ENCODE data around the gene GPRC5D.

The GPRC5D gene

DNA sequence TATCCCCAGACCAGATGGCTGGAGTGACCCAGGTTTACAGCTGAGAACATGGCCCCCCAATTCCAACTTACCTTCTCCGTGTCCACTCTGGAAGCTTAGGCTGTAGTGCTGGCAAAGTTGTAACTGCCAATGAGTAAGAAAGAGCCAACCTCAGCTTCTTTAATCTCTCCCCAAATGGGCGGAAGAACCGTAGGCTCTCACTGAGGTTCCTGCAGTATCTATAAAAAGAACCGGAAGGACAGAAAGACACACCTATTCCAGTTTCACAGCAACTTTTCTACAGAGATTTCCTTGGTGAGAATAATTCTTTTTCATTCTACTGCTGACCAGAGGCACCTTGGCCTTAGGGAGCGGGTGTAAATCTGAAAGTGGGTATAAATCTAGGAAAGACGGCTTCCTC, at the start of gene GPRC5D:
Gene GPRC5D, minus strand, starts transcription at position 135 of the 400 bp plus-strand sequence. CDS start 1,786 bp downstream, outside the sequence.
- no peak for DNase-seq (ENCODE audit: low read depth in 2 of 2)

DNA sequence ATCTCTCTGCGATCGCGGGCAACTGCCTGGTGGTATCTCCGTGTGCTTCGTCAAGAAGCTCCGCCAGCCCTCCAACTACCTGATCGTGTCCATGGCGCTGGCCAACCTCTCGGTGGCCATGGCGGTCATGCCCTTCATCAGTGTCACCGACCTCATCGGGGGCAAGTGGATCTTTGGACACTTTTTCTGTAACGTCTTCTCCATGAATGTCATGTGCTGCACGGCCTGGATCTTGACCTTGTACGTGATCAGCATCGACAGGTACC, 49.7 kb upstream of the GPRC5D start:
- no peak for DNase-seq (ENCODE audit: low read depth in 2 of 2)

DNA sequence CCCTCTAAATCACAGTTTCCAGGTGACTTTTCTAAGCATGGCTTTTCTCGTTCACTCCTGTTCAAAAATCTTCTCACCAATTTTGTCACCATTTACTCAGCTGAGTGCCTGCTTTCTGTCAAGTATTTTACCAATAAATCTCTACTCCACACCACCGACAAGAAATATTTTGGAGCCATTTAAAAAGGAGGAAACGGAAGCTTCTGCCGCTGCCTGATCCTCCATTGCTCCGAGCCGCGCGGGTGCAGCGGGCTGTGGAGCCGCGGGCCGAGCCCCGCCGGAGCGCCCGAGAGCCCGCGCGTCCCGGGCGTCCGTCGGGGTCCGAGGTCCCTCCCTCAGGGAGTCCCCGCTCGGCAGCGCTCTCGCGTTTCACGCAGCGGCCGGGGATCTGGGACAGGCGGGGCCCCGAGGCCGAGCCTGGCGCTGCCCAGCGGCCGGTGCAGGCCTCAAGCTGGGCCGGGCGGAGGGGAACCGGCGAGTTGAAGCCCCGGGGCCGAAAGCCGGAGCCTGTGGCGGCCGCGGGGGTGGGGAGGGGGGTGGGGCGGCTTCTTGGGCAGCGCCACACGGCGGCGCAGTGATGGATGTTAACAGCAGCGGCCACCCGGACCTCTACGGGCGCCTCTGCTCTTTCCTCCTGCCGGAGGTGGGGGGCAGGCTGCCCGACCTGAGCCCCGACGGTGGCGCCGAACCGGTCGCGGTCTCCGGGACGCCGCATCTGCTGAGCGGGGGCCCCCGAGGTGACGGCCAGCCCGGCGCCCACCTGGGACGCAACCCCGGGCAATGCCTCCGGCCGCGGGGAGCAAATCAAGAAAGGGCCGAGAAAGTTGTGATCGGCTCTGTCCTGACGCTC, 49.2 kb upstream of the GPRC5D start:
- DNase-seq (ENCODE audit: low read depth in 2 of 2) = no peak

DNA sequence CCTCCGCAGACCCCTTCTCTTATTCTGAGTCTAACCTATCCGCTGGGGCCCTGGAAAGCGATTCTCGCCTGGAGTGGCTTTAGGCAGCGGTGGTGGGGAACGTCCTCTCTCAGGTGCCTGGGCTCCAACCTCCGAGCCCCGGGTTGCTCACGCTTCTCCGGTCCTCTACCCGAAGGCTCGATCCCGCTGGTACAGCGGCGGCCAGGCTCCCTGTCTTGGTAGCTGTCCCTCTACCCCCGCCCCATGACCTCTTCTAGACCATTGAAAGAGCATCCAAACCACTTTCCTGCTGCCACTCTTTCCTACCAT, 48.6 kb upstream of the GPRC5D start:
- no peak for DNase-seq (ENCODE audit: low read depth in 2 of 2)

DNA sequence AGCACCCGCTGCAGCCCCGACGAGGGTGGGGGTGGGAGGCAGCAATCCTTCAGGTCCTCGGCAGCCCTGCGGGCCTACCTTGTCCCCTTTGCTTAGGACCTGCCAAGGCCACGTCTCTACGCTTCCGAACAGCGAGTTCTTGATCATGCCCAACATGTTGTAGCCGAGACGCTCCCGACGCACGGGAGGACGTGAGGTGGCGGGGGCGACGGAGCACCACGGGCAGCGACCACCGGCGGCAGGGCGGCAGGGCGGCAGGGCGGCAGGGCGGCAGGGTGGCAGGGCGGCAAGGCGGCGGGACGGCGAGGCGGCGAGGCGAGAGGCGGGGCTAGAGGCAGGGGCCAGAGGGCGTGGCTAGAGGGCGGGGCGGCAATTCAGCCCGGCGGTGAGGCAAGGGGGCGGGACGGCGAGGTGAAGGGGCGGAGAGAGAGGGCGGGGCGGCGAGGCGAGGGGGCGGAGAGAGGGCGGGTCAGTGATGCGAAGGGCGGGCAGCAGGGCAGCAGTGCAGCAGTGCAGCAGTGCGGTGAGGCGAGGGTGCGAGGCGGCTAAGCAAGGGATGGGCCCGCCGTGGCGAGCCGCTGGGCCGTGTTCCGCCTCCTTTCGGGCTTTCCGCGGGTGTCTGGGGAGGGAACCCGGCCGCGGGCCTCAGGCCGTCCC, 48.1 kb upstream of the GPRC5D start, which contains the start of gene HEBP1:
Gene HEBP1, minus strand, starts transcription at position 307 of the 657 bp plus-strand sequence. Its CDS starts 151 bp downstream, at position 156.
- peak; percentile 87 to 95 for DNase-seq (ENCODE audit: low read depth in 2 of 2)

DNA sequence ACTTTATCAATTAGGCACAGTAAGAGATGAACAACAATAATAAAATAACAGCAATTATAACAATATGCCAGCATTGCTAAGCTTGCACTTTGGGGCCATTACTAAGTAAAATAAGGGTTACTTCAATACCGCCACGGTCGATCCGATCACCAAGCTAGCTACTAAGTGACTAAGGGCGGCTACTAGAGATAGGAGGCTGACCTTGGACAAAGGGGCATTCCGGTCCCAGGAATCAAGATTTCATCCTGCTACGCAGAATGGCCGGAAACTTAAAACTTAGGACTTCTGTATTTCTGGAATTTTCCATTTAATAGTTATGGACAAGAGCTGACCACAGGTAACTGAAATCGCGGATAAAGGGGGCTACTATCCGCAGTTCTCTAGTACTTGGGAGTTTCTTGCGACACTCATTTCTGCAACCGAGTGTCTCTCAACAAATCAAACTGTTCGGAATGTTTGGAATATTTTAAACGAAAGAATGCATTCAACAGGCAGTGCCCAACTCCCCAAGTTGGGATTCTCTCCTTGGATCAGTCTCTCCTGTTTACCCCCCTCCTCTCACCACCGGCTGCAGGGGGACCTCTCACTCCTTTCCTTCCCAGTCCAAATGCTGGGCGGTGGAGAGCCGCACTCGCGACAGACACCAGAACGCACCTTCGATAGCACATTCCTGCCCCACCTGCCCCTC, 47.4 kb upstream of the GPRC5D start:
- DNase-seq (ENCODE audit: low read depth in 2 of 2) = no peak

DNA sequence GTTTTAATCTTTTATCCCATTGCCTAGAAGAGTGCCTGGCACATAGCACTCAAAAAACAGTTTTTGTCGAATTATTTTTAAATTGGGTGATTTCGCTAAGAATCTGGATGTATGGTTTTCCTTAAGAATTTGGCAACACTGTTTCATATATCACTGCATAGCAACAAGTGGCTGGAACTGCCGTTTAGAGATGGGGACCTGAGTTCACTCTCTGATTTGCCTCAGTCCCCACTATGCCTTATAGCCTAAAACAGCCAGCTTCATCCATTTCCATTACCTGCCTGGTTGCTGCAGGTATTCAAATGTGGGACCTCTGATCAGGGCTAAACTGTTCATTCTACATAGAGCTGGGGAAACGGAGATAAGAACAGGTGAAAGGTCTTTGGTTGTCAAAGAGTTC, 46.3 kb upstream of the GPRC5D start:
- no peak for DNase-seq (ENCODE audit: low read depth in 2 of 2)

DNA sequence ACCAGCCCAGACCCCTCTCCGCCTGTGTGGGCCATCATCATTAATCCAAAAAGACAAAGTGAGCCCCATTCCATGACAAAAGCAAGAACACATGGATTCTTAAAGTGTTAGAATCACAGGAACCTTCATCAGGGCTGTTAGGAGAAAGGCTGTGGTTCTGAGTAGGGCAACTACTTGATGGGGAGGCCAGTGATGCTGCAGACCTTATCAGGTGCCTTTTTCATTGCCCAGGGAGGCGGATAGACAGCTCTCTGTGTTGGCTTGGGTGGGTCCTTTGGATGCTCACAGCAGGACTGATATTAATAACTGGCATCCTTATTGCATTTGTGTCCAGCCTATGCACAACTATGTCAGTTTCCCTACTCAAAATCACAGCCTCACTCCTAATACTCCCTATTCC, 45.8 kb upstream of the GPRC5D start:
- DNase-seq (ENCODE audit: low read depth in 2 of 2) = no peak

DNA sequence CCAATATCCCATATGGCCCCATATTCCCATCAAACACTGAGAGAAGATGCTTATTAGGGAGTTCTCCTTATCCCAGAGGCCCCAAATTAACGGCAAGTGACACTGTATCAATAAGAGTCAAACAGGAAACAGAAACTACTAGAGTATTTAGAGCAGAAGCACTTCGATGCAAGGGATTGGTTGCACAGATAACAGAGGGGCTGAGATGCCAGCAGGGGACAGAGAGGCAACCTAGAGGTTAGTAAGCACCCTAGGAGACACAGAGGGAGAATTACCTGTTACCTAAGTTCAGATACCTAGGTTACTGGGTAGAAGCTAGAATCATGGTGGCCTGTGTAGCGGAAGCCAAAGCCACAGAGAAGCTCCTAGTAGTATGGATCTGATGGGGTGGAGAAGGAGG, 45.2 kb upstream of the GPRC5D start:
- no peak for DNase-seq (ENCODE audit: low read depth in 2 of 2)

DNA sequence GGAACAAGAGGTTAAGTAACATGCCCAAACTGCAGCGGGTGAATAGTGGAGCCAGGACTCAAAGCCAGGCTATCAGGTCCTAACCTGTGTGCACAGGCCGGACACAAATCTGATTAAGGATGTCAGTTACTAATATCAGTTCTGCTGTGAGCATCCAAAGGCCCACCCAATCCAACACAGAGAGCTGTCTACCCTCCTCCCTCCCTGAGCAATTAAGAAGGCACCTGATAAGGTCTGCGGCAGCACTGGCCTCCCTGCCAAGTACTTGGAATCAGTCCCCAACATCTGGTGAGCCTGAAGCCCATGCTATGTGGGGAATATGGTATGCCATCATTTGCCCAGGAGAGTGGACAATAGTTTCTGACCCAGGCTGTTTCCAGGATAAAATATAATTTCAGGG, 44.2 kb upstream of the GPRC5D start:
- DNase-seq (ENCODE audit: low read depth in 2 of 2) = no peak

DNA sequence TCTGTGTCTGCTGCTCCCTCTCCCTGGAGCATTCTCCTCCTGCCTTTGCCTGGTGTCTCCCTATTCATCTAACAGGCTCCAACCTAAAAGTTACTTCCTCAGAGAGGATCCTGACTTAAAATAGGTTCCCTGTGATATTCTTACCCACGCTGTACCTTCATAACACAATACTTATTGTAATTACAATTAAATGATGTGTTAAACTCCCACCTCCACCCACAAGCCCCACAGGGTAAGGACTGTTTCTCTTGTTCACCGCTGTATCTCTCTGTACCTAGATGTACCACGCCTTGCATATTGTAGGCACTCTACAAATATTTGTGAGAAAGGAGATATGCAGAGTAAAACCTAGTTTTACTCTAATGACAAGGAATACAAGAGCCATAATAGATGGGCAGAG, 43.1 kb upstream of the GPRC5D start:
- DNase-seq (ENCODE audit: low read depth in 2 of 2) = no peak

DNA sequence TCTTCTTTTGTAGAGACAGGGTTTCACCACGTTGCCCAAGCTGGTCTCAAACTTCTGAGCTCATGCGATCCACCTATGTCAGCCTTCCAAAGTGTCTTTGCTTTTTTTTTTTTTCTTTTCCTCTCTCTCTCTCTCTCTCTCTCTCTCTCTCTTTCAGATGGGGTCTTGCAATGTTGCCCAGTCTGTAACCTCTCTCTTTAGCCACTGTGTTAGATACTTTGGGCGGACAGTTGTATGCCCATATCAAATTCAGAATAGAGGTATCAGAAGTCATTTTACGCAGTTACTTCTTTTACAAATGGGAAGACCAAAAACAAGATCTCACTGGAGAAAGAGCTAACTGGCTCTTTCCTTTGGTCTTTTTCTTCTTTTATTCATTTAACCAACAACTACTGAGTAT, 41.4 kb upstream of the GPRC5D start:
- no peak for DNase-seq (ENCODE audit: low read depth in 2 of 2)

DNA sequence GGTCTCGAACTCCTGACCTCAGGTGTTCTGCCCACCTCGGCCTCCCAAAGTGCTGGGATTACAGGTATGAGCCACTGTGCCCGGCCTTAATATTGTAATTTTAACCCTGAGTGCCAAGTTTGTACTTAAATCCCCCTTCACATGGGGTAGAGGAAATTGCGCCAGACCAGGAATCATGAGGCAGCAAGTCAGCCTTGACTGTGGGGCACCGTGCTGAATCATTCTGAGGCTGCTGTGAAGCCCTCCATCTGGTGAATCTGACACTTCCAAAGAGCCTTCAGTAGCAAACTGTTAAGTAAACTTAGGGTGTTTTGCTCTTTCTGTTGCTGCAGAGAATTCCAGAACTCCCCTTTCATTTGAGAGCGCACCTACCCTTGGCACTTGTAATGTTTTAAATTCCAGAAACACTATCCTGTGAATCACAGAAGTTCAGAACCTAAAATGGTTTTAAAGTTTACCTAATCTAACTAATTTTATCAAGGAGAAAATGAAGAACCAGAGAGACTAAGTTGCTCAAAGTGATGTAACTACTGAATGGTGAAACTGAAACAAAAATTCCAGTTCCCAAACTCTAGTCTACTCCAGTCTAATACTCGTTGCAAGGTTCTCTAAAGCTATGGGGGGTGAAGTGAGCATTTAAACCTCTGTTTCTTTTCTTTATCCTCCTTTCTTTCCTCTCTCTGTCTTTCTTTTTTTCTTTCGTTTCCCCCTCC, 40.6 kb upstream of the GPRC5D start:
- no peak for DNase-seq (ENCODE audit: low read depth in 2 of 2)

DNA sequence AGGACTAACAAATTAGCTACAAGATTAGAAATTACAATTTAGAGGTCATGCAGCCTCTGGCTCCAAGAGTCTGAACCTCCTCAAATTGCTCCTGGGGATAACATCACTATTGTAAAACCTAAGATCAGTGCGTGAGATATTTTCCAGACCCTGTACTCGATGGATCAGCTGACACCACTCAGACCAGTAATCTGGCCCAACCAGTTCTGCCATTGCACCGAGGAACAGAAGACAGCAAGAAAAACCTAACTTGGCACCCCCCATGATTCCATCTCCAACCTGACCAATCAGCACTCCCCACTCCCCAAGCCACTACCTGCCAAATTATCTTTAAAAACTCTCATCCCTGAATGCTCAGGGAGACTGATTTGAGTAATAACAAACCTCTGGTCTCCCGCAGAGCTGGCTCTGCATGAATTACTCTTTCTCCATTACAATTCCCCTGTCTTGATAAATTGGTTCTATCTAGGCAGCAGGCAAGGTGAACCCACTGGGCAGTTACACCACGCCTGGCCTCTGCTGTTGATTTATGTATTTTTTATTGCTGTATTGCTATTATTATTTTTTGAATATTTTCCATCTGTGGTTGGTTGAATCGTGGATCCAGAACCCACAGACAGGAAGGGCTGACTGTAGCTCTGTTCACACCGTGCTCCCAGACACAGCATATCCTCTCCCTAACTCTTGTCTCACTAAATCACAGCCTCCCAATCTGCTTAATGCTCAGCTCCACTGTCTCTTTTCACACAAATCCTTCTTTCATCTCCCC, 38.9 kb upstream of the GPRC5D start:
- DNase-seq (ENCODE audit: low read depth in 2 of 2) = no peak

DNA sequence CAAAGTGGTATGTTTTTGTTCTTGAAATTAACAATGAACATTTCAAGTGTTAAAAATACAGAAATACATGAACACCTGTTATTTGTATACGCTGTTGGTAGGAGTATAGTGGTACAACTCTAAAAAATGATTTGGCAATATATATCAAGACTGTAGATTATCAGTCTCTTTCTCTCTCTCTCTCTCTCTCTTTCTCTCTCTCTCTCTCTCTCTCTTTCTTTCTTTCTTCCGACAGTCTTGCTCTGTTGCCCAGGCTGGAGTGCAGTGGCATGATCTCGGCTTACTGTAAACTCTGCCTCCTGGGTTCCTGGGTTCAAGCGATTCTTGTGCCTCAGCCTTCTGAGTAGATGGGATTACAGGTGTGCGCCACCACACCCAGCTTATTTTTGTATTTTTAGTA, 35.5 kb upstream of the GPRC5D start:
- DNase-seq (ENCODE audit: low read depth in 2 of 2) = no peak

DNA sequence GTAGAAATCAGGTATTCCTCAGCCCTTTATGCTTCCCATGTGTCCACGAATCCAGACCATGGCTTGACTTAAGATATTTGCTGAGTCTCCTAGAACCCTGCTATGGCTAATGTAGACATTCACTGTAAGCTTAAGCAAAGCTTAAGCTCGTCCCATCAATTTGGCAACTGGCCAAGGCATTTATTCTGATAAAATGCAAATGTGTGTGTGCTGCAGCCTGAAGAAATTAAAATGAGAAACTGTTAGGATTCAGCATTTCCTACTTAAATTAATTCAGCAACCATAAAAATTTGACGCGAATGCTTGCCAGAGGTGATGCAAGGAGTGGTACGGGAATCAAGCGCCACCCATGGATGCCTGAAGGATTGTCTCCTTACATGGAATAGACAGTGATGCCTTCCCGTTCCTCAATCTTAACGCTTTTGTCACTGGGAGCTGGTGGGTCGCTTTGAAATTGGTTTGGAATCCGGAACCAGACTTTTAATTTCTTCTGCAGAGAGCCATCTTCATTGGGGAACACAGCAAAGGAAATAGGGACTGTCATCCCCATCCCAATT, 34.9 kb upstream of the GPRC5D start:
- no peak for DNase-seq (ENCODE audit: low read depth in 2 of 2)

DNA sequence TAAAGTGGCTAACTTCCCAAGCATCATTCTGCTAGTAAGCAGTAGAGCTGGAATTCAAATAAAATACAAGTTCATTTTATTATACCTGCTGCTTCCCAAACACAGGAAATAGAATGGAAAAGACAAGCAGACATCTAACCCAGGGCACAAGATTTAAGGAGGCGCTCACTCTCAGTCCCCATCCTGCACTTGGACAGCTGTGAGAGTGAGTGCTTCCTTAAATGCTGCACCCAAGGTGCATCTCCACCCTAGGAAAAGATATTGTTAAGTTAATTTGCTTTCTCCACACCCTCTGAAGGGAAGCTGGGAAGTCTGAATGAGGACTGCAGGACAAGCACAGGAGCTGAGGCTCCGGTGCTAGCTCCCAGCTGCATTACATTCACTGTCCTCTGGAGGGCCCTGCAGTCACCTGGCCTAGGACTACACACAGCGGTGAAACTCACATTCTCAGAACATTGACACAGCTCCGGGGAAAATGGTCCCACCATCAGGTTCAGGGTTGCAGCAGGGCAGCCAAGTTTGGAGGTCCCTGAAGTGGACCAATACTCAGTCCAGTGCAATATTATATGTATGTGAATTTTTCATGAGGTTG, 33.9 kb upstream of the GPRC5D start:
- no peak for DNase-seq (ENCODE audit: low read depth in 2 of 2)

DNA sequence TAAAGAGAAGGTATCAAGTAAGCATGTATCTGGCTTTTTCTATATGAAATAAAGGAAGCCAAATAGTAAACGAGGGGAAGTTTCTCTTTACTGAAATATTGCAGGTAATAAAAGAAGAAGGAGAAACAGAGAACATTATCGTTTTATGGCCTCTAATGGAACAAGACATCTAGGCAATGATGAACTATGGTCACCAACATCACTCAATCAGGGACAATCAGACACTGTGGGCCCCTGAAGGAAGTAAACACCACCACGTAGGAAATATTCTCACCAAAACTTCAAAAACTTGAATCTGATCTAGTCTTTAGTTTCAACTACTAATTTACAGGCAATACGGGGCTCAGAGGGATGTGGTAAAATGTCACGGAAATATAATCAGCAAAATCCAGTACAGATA, 32.2 kb upstream of the GPRC5D start:
- DNase-seq (ENCODE audit: low read depth in 2 of 2) = no peak

DNA sequence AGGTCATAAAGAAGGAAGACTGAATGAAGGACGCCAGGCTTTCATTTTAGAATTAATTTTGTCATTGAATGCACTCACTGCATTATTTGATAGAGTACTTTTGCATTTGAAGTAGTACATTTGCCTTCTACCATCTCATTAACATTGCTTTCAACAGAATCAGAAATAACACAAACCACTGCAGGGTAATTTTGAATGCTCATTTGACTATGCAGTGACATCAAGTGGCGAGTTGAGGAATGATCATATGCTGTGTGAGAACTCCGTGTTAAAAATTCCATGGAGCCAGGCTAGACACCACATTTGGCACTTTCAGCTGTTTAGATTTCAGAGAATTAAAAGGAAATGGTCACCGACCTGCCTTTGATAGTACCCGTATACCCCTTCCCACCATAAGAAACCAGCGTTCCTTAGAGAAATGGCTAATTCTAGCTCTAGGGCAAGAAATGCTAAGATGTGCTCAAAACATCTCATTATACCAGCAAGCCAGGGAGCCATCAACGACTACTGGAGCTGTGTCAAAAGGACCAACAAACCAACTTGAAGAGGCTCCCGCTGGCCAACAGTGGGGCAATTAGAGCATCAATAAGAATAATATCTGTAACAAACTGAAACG, 31.6 kb upstream of the GPRC5D start:
- no peak for DNase-seq (ENCODE audit: low read depth in 2 of 2)

DNA sequence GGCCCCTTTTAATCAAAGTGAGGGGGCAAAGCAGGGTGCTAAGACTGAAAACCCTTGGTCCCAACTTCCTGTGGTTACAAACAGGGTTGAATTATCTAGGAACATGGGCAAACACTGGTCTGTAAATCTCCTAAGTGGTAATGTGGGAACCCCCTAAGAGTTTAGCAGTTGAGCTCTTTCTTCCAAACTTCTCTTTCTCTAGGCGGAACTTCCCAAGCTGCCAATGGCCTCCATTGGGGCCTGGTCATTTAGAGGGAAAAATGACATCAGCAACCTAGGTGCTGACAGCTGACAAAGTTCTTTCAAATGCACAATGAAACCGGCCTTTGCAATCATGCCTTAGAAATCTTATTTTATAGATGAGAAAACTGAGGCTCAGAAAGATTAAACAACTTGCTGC, 30.4 kb upstream of the GPRC5D start:
- DNase-seq (ENCODE audit: low read depth in 2 of 2) = no peak

Measured in stimulated activated CD4-positive, alpha-beta T cell treated with anti-CD3 and anti-CD28 coated beads, Interleukin-15, amount 100 ng/mL, for 48 hours (primary cell).